Fibroblast of skin of scalp (primary cell): ENCODE results near the gene MARCHF3.
"Not testable (repeated sequence)": the region's sequence is repeated elsewhere in the genome, so short reads cannot be mapped to it uniquely, and the experiment has no call there.

Experiments
- DNase-seq: peaks from one replicate; pipeline ENCODE4 v3.0.0-alpha.2; 2013

The MARCHF3 gene

DNA sequence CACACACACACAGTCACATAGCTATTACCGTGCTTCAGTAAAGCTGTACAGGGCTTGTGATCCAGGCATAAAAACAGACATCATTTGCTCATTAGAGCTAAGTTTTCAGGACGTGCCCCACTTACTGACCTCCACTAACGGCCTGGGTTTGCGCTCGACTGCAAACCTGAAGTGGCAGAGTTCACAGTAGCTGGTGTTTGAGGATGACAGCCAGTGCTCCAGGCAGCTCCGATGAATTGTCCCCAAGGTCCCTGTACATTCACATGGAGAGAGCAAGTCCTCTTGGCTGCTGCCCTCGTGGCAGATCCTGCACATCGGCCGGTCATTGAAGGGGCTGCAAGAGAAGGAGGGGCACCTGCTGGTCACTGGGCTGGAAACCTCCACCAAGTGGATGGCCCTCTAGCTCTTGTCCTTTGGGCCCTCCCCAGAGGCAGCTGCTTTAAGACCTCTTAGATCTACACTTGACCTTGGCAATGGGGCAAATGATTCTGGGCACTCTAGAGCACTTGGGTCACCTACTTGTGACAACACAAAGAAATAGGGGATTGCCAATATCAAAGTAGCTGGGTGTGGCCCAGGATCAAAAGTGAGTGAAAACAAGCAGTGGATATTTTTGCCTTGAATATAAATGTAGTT is 115.4 kb downstream of the MARCHF3 start:
- no peak for DNase-seq

DNA sequence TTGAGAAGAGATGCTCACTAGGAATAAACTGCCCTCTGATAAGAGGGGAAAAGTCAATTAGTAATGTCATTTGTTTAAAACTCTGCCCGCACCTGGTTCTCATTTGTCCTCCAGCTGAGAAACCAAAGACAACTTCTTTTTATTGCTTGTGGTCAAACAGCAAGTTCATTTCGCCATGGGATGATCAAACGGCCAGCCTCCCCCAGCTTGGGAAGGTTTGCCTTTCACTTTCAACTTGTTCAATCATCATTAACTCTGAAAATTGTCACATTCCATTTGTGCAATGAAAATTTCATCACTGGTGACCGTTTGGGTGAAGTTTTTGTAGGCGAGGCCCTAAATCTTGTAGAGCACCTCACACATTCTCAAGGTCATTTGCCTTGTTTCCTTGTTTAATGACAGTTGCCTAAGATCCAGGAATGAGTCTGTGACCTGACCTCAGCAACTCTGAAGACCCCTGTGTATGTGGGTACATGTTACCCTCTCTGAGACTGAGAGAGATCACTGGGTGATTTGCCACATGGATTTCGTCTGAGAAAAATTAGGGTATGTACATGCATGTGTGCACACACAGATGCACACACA is 117.7 kb downstream of the MARCHF3 start:
- DNase-seq, result peak; percentile 13

DNA sequence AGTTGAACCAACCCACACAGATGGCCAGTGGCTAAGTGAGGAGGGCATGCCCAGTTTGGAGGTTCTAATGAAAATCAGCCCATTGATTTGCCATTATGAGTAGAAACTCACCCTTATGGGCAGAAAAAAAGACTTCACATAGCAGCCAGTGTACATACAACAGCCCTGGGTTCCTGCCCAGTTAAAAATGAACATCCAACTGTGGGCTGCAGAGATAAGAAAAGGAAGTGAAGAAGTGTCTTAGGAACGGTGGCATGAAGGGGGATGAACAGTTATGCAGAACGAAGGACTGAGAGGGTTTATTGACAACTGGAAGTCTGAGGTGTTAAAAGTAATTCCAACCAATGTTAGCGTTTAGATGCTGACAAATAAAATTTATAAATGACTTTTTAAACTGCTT is 118.4 kb downstream of the MARCHF3 start:
- no peak for DNase-seq

DNA sequence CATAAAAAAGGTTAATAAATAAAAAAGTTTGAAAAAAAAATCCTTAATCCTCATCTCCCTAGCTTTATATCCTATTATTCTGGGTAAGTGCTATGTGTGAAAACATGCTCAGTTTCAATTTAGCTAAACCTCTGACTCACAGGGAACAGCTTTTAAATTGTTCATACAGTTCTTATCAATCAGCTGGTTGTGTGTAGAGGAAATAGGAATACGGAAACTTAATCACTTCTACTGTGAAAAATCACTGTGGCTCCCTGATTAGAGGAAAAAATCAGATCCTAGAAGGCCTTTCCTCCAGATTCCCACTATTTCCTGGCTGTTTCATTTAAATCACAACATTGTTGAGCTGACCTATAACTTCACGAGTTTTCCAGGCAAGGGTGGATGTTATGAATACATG is 120.5 kb downstream of the MARCHF3 start:
- DNase-seq, result no peak

DNA sequence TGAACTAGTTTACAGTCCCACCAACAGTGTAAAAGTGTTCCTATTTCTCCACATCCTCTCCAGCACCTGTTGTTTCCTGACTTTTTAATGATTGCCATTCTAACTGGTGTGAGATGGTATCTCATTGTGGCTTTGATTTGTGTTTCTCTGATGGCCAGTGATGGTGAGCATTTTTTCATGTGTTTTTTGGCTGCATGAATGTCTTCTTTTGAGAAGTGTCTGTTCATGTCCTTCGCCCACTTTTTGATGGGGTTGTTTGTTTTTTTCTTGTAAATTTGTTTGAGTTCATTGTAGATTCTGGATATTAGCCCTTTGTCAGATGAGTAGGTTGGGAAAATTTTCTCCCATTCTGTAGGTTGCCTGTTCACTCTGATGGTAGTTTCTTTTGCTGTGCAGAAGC is 126.0 kb downstream of the MARCHF3 start:
- not testable (repeated sequence) for DNase-seq

DNA sequence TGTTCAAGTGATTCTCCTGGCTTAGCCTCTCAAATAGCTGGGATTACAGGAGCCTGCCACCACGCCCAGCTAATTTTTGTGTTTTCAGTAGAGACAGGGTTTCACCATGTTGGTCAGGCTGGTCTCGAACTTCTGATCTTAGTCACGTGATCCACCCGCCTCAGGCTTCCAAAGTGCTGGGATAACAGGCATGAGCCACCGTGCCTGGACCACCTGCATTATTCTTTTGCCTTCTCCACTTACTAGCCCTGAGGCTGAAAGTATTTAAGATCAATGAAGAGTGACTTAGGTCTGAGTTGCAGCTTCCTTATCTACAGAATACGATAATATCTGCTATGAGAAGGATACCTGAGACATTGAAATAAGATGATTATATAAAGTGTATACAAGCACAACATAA is 129.6 kb downstream of the MARCHF3 start:
- DNase-seq, result no peak

DNA sequence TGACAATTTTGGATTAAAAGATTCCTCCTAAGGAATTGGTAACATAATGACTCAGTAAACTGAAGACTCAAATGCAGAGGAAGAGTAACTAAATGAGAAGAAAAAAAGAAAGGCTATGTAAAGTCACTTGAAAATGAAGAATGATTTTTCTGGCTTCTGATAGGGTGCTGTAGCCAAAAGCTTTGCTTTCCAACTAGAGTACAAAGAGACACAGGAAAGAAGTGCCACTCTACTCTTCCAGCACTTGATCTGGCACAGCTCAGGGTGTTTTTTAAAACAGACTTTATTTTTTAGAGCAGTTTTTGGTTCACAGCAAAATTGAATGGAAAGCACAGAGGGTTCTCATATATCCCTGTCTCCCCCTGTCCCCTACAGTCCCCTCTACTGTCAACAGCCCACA is 130.9 kb downstream of the MARCHF3 start:
- no peak for DNase-seq

DNA sequence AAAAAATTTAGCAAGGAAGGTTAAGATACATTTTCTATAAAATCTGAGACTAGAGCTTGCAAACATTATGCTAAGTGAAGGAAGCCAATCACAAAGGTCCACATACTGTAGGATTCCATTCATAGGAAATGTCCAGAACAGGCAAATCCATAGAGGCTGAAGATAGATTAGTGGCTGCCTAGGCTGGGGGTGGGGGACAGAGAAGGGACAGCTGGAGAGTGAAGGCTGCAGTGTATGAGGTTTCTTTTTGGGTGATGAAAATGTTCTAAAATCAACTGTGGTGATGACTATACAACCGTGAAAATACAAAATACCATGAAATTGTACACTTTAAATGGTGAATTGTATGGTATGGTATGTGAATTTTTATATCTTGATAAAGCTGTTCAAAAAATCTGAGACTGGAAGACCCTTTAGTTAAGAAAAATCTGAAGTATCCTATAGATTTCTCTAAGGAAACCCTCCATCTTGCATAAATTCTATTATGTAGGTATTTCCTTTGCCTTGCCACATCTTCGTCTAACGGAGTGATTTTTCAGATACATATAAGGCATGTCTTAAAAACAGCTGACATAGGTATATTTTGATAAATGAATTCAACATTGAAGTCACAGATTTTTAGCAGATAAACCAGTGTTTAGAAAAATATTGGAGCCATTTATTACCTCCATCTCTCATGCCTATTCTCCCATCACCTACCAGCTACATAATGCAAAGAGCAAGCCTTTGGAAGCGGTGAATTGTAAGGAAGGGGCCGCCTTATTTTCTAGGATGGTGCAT is 132.3 kb downstream of the MARCHF3 start:
- DNase-seq, result no peak

DNA sequence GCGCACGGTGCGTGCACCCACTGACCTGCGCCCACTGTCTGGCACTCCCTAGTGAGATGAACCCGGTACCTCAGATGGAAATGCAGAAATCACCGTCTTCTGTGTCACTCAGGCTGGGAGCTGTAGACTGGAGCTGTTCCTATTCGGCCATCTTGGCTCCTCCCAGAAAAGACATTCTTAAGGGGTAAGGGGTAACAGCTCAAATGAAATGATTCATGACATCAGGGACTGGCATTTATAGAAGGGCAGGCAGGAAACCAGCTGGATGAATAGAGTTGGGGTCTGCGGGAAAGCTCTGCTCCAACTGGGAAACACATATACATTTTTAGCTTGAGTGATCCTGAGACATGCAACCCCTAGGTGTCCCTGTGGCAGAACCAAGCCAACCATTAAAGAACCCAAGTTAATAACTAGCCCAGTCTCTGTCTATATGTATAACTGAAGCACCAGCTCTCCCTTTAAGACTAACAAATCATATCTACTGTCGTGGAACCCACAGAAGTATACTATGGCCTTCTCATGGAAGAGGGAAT is 134.1 kb downstream of the MARCHF3 start:
- no peak for DNase-seq

DNA sequence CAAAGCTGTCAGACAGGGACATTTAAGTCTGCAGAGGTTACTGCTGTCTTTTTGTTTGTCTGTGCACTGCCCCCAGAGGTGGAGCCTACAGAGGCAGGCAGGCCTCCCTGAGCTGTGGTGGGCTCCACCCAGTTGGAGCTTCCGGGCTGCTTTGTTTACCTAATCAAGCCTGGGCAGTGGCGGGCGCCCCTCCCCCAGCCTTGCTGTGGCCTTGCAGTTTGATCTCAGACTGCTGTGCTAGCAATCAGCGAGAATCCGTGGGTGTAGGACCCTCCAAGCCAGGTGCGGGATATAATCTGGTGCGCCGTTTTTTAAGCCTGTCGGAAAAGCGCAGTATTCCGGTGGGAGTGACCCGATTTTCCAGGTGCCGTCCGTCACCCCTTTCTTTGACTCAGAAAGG is 134.6 kb downstream of the MARCHF3 start:
- not testable (repeated sequence) for DNase-seq

DNA sequence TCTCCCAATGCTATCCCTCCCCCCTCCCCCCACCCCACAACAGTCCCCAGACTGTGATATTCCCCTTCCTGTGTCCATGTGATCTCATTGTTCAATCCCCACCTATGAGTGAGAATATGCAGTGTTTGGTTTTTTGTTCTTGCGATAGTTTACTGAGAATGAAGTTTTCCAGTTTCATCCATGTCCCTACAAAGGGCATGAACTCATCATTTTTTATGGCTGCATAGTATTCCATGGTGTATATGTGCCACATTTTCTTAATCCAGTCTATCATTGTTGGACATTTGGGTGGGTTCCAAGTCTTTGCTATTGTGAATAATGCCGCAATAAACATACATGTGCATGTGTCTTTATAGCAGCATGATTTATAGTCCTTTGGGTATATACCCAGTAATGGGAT is 139.9 kb downstream of the MARCHF3 start:
- not testable (repeated sequence) for DNase-seq

DNA sequence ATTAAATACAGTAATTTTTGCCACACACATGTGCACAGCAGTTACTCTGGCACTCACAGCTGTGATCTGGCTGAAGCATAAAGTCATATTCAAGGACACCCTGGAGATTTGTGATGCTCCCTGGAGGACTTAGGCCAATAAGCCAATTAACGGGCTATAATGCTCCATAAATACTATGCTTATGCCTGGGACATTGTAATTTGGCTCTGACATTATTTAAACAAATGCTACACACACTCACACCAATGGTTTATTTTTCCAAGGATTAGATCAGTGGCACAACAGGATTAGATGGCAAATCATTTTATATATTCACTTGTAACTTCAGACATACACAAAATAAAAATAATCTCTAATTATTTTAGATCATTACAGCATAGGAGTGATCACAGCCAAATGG is 142.2 kb downstream of the MARCHF3 start:
- no peak for DNase-seq

DNA sequence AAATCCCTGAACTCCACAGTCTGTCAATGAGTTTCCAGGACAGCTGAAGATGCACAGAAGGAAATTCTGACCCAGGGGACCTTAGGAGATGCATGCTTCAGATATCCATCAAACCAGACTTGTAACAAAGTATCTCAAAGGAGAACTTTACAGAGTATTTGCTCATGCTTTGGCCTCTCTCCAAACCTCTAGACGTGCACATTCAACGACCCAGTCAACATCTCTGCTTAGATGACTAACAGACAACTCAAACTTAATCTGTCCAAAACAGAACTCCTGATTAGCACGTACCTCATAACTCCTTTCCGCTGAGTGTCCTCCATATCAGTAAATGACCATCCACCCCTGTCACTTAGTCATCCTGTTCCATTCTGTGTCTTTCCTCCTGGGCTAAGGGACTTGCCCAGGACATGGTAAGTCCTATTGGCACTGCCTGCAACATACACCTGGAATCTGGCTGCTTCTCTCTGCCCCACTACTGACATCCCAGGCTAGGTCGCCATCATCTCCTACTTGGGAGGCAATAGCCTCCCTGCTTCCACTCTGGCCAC is 146.0 kb downstream of the MARCHF3 start:
- peak; percentile 84 for DNase-seq

DNA sequence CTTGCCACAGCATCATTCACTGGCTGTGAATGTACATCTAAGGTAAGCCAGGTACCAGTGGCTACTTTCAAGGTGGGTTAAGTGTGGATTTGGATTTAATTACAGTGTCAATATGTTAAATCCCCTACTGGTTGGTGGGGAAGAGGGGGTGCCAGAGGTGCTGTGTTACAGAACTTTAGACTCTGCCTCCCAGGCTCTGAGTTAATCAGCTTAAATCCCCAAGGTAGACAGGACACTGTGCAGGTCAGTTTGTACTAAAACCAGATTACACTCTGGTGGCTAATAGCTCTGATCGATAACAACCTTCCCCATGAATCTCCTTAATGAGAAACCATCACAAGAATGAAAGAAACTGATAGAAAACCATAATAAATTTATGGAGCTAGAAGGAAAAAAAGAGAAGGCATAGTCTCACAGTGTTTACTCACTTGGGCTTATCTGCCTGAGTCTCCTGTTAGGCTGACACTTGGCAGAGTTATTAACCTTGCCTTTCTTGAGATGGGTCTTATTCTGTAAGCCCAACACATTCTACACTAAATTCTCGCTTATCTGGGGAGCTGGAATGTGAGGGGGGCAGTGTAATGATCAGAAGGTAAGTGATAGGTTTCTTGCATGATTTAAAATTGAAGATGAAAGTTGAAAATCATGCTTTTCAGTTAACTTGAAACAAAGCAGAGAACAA is 146.7 kb downstream of the MARCHF3 start:
- no peak for DNase-seq

DNA sequence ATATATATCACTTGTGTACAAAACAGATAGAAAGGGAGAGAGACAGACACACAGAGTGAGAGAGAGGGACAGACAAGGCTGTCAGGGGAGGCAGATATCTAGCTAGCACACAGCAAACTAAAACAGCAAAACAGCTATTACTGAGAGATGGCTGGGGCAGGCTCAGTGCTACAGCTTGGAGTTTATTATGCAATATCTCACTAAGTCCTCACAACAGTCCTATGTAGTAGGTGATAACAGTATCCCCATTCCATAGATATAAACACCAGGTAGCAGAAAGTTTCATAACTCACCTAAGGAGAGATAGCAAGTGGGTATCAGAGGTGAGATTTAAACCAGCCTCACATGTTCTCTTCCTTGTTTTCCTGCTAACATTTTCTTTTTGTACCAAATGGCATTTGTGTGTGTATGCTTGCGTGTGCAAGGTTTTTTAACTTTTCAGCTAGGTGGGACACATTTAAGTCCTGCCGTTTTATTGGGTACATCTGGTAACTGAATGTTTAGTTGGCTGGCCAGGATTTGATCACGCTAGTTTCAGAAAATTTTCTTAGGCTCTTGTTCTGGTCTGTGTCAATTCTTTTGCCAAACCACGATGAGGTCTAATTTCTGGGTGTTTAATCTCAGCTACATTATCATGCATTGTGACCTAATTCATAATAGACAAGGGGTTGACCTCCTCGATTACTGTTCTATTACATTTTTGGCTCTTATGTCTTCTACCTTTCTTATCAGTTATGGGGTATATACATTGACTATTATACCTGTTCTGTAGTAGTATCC is 148.3 kb downstream of the MARCHF3 start:
- DNase-seq, result no peak

DNA sequence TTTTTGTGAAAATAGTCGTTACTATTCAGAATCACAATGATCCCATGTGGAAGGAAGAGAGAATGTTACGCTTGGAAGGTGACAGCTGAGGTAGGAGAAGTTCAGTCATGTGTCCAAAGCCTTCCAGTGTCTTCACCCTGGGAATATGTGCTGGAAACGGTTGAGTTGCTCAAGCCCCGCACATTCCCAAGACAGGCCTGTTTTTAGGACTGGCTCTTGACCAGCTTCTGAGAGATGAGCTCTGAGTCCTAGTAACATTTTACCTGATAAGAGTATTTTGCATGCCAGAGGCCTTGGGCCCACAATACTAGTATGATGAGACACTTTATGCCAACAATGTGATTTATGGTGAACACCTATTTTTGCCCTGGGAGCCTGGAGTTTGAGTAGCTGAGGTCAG is 151.7 kb downstream of the MARCHF3 start:
- no peak for DNase-seq

DNA sequence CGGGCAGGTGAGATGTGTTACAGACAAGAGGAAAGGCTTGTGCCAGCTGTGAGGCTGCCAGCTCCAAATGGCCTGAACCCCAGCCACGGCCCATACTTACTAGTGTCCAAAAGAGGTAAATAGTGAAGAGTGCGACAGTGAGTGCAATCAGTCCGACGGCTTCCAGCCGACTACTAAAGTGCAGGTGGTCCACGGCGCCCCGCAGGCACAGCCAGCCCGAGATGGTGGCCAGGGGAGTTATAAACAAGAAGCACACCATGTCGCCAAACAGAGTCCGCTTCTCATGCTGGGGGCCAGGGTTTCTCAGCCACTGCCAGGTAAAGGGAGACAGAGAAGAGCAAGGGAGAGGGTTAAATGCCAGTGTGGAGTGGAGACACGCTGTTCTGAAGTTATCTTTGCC is 152.3 kb downstream of the MARCHF3 start:
- no peak for DNase-seq

DNA sequence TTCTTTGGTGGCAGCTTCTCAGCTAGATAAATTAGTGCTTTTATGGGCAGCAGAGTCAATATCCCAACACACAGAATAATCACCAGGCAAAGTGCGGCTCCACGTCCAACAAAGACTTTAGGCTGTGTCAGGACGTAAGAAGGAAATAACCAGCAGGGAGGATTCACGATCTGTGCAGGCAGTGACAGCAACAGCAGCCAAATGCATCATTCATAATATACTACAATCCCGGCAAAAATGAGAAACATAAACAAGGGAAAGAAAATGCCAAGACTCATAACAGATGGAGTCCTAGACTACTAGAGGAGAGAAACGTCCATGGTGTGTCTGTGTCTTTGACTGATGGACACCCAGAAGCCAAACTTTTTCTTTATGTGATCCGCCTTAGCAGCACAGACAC is 152.8 kb downstream of the MARCHF3 start:
- DNase-seq, result no peak

DNA sequence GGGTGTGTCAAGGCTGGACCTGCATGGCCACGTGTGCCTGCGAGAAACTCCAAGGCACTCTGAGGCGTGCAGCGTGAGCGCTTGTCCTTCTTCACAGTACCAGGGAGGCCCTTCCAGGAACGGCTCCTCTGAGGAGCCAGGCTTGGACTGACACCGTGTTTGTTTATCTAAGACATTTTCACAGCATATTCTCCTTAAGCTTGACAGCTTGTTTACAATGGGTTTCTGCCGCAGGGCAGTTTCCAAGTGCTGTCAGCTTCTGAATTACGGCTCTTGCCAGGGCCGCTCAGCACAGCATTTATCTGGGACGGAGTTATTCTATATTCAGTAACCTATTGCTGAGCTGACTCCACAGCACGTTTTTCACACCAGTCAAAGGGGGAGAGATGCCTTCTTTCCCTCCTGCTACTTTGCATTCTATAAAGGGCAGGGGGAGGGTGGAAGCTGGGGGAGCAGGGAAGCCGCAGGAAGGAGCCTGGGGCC is 155.0 kb downstream of the MARCHF3 start:
- no peak for DNase-seq

DNA sequence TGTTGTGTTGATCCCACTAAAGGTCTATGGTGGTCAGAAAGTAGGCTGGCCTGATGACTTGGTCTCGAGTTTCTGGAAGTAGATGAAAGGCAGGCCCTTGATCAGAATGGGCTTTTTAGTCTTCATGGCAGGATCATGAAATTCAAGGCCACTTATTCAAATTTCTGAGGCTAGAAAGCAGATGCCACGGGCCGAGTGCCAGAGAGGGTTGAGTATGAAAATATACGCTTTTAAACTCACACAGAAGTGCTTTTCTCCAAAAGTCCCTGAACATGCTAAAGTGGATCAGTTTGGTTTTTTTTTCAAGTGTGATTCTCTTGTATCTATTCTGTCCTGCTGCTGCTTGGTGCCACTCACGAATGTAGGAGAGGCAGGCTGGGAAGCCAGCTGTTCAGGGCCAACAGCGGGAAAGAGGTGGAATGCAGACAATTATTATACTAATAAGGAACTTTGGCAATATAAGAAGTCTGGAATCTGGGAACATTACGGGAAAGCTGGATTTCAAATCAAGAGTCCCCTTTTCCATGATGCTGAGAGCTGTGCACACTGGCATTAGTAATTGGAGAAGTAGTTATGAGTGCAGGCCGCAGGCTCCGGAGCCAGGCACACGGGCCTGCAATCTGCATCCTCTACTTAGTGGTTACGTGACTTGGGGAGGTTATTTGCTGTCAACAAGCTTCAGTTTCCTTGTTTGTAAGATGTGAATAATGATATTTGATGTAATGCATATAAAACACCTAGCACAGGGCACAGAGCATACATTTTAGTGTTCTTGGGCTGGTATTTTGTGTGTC is 157.6 kb downstream of the MARCHF3 start:
- no peak for DNase-seq

DNA sequence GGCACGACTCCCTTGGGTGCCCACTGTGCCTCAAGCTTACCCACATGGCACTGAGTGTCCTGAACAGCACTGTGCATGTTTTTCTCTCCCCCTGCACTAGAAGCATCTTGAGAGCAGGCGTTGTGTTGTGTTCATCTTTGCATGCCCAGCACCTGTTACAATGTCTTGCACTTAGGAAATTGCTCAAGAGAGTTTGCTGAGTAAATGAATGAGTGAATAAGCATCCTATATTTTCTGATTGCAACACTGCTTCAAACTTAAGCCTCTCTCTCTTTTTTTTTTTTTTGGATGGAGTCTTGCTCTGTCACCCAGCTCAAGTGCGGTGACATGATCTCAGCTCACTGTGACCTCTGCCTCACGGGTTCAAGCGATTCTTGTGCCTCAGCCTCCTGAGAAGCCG is 158.9 kb downstream of the MARCHF3 start:
- DNase-seq, result no peak
